Endodermal cell (in vitro differentiated cells): ENCODE measurements around the gene KCNQ4. TPM values are rescaled to one million over a fixed set of nuclear protein-coding genes. Genes with fewer than 3 reads are reported as not detected.

Source experiments
- DNase-seq: peaks from one replicate; pipeline ENCODE4 v3.0.0-alpha.2; 2017
- H3K27ac ChIP-seq: 2 replicates; pipeline ENCODE4 v1.5.1; 2013; ENCODE audit warnings: mild to moderate bottlenecking, low read depth, low read length, moderate library complexity
- H3K27me3 ChIP-seq: 2 replicates; pipeline ENCODE4 v1.6.1; 2013; ENCODE audit warnings: mild to moderate bottlenecking, low read length, moderate library complexity; ENCODE audit not compliant: insufficient read depth, control insufficient read depth, poor library complexity, severe bottlenecking
- H3K36me3 ChIP-seq: 2 replicates; pipeline ENCODE4 v1.7.0; 2013; ENCODE audit warnings: mild to moderate bottlenecking, low read length, moderate library complexity; ENCODE audit not compliant: control insufficient read depth, insufficient read depth
- H3K4me1 ChIP-seq: one replicate; pipeline ENCODE4 v1.7.0; 2013; ENCODE audit warnings: low read length; ENCODE audit not compliant: control insufficient read depth, insufficient read depth
- H3K4me3 ChIP-seq: 2 replicates; pipeline ENCODE4 v1.5.1; 2013; ENCODE audit warnings: mild to moderate bottlenecking, low read length, moderate library complexity
- H3K9ac ChIP-seq: 2 replicates; pipeline ENCODE4 v1.6.1; 2013; ENCODE audit warnings: mild to moderate bottlenecking, low read length, moderate library complexity; ENCODE audit not compliant: poor library complexity, severe bottlenecking; ENCODE audit errors: extremely low read depth
- H3K9me3 ChIP-seq: 2 replicates; pipeline ENCODE4 v1.6.1; 2013; ENCODE audit warnings: mild to moderate bottlenecking, low read length, moderate library complexity; ENCODE audit not compliant: control insufficient read depth
- H3K27ac Mint-ChIP-seq: 2 replicates; pipeline ENCODE4 v1.8.0; 2020; ENCODE audit warnings: mixed read lengths
- H3K27me3 Mint-ChIP-seq: 2 replicates; pipeline ENCODE4 v1.8.0; 2021; ENCODE audit warnings: mild to moderate bottlenecking, mixed read lengths; ENCODE audit not compliant: insufficient read depth
- H3K36me3 Mint-ChIP-seq: 2 replicates; pipeline ENCODE4 v1.8.0; 2020; ENCODE audit warnings: low read depth, mixed read lengths
- H3K4me1 Mint-ChIP-seq: 2 replicates; pipeline ENCODE4 v1.8.0; 2020; ENCODE audit warnings: mixed read lengths
- H3K4me3 Mint-ChIP-seq: 2 replicates; pipeline ENCODE4 v1.8.0; 2020; ENCODE audit warnings: mild to moderate bottlenecking, moderate library complexity, mixed read lengths
- H3K9me3 Mint-ChIP-seq: 2 replicates; pipeline ENCODE4 v1.8.0; 2020; ENCODE audit warnings: mild to moderate bottlenecking, mixed read lengths
- CTCF ChIP-seq: fragments of 200-600 bp; sonication (generic); conservative IDR thresholded peaks from 2 replicates; pipeline ENCODE4 v1.5.0; 2021; ENCODE audit warnings: antibody characterized with exemption, mild to moderate bottlenecking
- WGBS, 2 experiments: methylation state at CpG; one replicate each; pipeline versions ENCODE4 v1.1.5 to v1.1.7; 2013; ENCODE audit warnings: missing lambda C conversion rate in 2 of 2, mixed read lengths in 1 of 2; ENCODE audit not compliant: insufficient coverage in 1 of 2, insufficient read length in 1 of 2; 5-methylcytosine and 5-hydroxymethylcytosine counted together
- total RNA-seq, 2 donors: library from RNA; stranded (reverse); fragmentation: NEBNext Ultra II Directional in 1 of 2; extraction: Animal tissue kit (Norgen Biotek cat#: 25700) in 1 of 2; gene quantifications; 2 replicates in 1 of 2; 3 replicates in 1 of 2; pipeline ENCODE4 v1.2.1, GENCODE V29; 2021

KCNQ4 gene
- total RNA-seq, 2 donors from 2014 or later, result 0.22 to 0.88 TPM

GRCh38 chr1:40751802-40752201 is 31.8 kb upstream of the KCNQ4 start:
- Histone ChIP-seq H3K27ac (no peak overlapping the region), H3K9me3 (no peaks in the 10 kb centered on the region), H3K27me3 (no peaks in the 10 kb centered on the region), H3K4me3 (no peak overlapping the region), H3K9ac (no peak overlapping the region), H3K4me1 (peaks cover 9% of the 10 kb centered on the region), H3K36me3 (peaks cover 86% of the 10 kb centered on the region)
- Mint-ChIP-seq H3K36me3 (peaks cover 67% of the 10 kb centered on the region), H3K27ac (no peak overlapping the region), H3K27me3 (no peaks in the 10 kb centered on the region), H3K4me3 (no peak overlapping the region), H3K4me1 (peaks cover 29% of the 10 kb centered on the region), H3K9me3 (no peaks in the 10 kb centered on the region)
- 96 to 100% methylated on average over 1 to 3 of the region's 4 CpGs for WGBS, 2 experiments
- no peak for TF ChIP-seq CTCF
- no peak for DNase-seq

- Histone ChIP-seq H3K27me3 (no peaks in the 10 kb centered on the region), H3K9me3 (no peaks in the 10 kb centered on the region), H3K27ac (no peak overlapping the region), H3K9ac (no peak overlapping the region), H3K36me3 (peaks cover 86% of the 10 kb centered on the region), H3K4me1 (peaks cover 9% of the 10 kb centered on the region), H3K4me3 (no peak overlapping the region)
- Mint-ChIP-seq H3K9me3 (no peaks in the 10 kb centered on the region), H3K36me3 (peaks cover 65% of the 10 kb centered on the region), H3K27ac (no peak overlapping the region), H3K4me1 (peaks cover 26% of the 10 kb centered on the region), H3K4me3 (no peak overlapping the region), H3K27me3 (no peaks in the 10 kb centered on the region)
- DNase-seq, result no peak
- WGBS, 2 experiments, result 95 to 100% methylated on average over 4 to 8 of the region's 8 CpGs
- TF ChIP-seq CTCF, result no peak
Measured at GRCh38 chr1:40753142-40753882, 30.3 kb upstream of the KCNQ4 start.

GRCh38 chr1:40754201-40754600 is 29.4 kb upstream of the KCNQ4 start:
- H3K9me3 ChIP-seq, result no peaks in the 10 kb centered on the region
- Mint-ChIP-seq H3K36me3 (peaks cover 65% of the 10 kb centered on the region), H3K4me3 (no peak overlapping the region), H3K4me1 (peaks cover 17% of the 10 kb centered on the region), H3K9me3 (no peaks in the 10 kb centered on the region), H3K27me3 (no peaks in the 10 kb centered on the region), H3K27ac (peak overlapping the region; percentile 64)
- no peak overlapping the region for H3K4me3 ChIP-seq
- peaks cover 89% of the 10 kb centered on the region for H3K36me3 ChIP-seq
- H3K27me3 ChIP-seq, result no peaks in the 10 kb centered on the region
- H3K27ac ChIP-seq, result no peak overlapping the region
- H3K9ac ChIP-seq, result no peak overlapping the region
- no peak for DNase-seq
- peaks cover 7% of the 10 kb centered on the region for H3K4me1 ChIP-seq
- TF ChIP-seq CTCF, result no peak
- 97 to 100% methylated on average over 4 to 8 of the region's 8 CpGs for WGBS, 2 experiments
